Measurements from ENCODE around the gene GNAI1.

The GNAI1 gene

DNA sequence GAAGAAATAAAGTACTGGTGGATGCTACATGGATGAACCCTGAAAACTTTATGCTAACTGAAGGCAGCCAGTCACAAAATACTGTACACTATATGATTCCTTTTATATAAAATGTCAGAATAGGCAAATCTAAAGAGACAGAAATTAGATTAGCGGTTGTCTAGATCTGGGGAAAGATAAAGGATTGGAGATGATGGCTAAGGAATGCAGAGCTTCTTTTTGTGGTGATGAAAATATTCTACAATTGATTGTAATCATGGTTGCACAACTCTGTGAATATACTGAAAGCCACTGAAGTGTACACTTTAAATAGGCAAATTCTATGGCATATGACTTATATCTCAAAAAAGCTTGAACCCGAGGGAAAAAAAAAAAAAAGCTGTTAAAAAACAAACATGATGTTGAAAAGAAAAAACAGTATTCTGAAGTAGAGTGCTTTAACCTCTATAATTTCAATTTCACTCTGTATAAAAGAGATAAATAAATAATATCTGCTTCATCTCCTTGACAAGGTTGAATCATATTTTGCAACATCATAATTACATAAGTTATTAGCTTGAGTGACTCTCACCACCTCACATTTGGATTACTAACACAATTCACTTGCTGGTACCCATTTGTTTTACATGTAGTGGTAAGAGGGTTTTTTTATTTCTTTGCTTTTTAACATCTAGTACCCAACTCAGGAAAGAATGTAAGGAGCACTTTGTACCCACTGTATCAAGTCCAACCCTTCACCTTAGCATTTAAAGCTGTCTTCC, 2.8 kb upstream of the GNAI1 start:
- no peak for DNase-seq (ENCODE audit: low read depth)
- H3K4me3 ChIP-seq (ENCODE audit: low read depth, low read length), result no peak overlapping the region
- TF ChIP-seq, protein P1, sequence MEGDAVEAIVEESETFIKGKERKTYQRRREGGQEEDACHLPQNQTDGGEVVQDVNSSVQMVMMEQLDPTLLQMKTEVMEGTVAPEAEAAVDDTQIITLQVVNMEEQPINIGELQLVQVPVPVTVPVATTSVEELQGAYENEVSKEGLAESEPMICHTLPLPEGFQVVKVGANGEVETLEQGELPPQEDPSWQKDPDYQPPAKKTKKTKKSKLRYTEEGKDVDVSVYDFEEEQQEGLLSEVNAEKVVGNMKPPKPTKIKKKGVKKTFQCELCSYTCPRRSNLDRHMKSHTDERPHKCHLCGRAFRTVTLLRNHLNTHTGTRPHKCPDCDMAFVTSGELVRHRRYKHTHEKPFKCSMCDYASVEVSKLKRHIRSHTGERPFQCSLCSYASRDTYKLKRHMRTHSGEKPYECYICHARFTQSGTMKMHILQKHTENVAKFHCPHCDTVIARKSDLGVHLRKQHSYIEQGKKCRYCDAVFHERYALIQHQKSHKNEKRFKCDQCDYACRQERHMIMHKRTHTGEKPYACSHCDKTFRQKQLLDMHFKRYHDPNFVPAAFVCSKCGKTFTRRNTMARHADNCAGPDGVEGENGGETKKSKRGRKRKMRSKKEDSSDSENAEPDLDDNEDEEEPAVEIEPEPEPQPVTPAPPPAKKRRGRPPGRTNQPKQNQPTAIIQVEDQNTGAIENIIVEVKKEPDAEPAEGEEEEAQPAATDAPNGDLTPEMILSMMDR (IDR thresholded peaks at IDR 0.05; ENCODE audit: low read depth, low read length, missing control alignments), result no peak

DNA sequence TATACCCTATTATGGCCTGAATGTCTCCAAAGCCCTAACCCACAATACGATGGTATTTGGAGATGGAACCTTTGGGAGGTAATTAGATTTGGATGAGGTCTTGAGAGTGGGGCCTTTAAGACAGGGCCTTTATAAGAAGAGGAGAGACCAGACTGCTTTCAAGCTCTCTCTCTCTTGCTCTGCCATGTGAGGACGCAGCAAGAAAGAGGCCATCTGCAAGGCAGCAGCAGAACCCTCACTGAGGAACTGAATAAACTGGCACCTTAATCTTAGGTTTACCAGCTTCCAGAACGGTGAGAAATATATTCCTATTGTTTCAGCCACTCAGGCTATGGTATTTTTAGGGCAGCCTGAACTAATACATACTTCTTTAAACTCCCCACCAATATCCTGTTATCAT, 2.0 kb upstream of the GNAI1 start:
- no peak overlapping the region for H3K4me3 ChIP-seq (ENCODE audit: low read depth, low read length)
- TF ChIP-seq, protein P1 (IDR thresholded peaks at IDR 0.05; ENCODE audit: low read depth, low read length, missing control alignments), result no peak
- DNase-seq (ENCODE audit: low read depth), result no peak

DNA sequence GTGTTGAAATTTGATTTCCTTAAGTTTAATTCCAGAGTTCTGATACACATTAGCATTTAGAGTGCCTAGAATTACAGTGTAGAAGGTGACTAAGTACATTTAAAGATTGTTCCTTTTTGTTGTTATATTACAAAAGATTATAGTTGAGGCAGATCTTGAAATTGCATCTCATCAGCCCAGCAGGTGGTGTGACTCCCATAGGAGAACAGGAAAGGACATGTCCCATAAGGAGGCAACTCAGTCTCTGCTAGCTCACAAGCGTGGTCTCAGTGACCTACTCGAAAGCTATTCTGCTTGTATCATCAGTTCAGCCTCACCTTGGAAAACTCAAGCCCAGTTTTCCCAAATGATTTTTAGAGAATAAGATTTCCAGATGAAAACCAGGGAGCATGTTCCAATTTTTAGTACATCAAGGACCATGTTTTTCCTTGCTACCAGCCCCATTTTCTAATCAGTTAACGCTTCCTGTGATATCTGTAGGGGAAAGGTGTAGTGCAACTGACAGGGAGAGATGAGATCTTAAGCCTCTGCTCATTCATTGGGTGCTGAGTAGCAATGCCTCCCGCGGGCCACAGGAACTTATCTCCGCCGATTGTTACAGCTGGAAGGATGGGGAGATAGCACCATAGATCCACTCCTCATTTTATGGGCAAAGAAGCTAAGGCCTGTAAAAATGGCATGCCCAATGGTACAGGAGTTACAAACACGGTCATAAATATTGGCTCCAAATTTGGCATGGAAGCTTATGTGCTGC, 1.1 kb upstream of the GNAI1 start:
- no peak overlapping the region for H3K4me3 ChIP-seq (ENCODE audit: low read depth, low read length)
- TF ChIP-seq, protein P1 (IDR thresholded peaks at IDR 0.05; ENCODE audit: low read depth, low read length, missing control alignments), result no peak
- no peak for DNase-seq (ENCODE audit: low read depth)

DNA sequence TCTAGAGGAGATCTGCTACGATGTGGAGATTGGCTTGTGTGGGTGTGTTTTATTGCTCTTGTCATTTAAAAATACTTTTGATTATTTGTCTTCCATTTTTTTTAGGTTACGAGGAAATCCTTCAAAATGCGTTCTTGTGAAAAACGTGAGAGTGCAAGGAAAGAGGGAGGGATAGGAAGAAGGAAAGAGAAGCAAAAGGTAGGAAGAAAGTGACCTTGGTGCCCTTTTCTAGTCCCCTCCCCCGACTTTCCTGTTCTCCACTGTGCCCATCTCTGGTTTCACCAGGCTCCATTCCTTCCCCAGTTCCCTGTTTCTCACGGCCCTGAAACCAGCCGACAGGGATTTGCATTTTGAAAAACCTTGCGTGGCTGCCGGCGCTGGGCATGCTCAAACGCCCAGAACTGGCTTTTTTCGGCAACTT, 506 bp upstream of the GNAI1 start:
- no peak overlapping the region for H3K4me3 ChIP-seq (ENCODE audit: low read depth, low read length)
- DNase-seq (ENCODE audit: low read depth), result no peak

DNA sequence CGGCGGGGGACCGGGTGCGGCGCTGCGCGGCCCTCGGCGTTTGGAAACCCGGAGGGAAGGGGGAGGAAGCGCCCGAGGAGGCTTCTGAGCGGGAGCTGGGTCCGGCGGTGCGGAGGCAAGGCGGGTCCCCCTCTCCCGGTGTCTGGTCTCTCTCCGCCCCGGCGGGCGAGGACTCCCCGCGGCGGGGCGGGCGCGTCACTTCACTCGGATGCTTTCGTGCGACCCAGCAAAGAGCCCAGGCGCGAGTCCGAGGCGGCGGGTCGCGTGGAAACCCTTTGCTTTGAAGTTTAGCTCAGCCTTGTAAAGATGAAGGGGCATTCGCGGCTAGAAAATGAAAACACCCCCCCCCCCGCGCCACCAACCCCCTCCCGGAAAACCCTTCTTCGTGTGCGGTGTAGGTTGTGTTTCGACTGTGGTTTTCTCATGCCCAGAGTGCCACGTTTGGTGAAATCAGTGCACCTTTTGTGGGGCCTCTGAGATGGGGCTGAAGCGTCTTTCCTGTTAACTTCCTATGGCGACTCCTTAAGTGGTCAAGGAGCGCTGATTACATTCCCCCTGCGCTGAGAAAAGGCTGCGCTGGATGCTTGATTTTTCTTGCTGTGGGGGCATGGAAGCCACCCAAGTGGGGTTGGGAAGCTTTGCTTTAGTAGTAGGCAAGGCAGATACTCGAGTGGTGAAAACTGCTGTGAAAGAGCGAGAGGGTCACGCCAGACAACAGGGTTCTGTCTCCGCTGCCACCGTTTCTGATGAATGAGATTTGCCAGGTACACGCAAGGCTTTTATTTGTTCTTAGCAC, 876 bp downstream of the GNAI1 start:
- no peak for DNase-seq (ENCODE audit: low read depth)
- TF ChIP-seq, protein P1 (IDR thresholded peaks at IDR 0.05; ENCODE audit: low read depth, low read length, missing control alignments), result no peak
- H3K4me3 ChIP-seq (ENCODE audit: low read depth, low read length), result no peak overlapping the region

More for the DNA sequence above, 506 bp upstream of the GNAI1 start:
- TF ChIP-seq, protein P1 (IDR thresholded peaks at IDR 0.05; ENCODE audit: low read depth, low read length, missing control alignments), result no peak

DNA sequence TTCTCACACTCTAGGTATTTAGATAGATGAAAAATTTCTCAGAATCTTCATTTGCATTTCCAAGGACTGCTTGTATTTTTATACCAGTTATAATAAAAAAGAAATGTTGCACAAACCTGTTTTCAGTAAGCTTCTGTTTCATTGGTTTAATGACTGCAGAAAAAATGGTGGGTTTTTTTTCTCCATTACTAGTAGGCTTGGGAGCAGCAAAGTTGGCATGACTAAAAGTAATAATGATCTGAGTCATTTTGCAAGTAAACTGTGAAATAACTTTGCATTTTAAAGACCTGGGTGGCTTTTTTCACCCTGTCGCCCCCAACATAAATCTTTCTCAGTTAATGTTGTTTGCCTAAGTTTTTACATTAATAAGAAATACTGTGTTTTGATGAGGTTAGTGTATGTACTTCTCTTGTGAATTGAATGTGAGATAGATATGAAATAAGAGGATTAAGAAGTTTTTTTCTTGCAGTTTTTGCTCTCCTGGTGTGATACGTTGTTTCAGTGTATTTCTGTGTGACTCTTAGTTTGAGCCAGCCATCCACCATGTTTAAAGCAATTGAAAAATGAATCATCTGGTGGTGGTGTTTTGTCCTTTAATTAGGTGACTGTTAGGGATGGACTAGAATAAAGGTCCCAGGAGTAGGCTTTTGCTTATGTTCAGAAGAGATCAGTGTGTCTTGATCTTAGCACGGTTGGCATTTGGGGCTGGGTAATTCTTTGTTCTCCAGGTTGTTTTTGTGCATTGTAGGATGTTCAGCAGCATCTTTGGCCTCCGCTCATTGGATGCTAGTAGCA, 1.8 kb downstream of the GNAI1 start:
- H3K4me3 ChIP-seq (ENCODE audit: low read depth, low read length), result no peak overlapping the region
- DNase-seq (ENCODE audit: low read depth), result no peak
- TF ChIP-seq, protein P1 (IDR thresholded peaks at IDR 0.05; ENCODE audit: low read depth, low read length, missing control alignments), result no peak
